ENCODE results near the gene PCBP3. TPM values are rescaled to one million over a fixed set of nuclear protein-coding genes. Genes with fewer than 3 reads are reported as not detected.

The PCBP3 gene
- total RNA-seq, 2 experiments from 2014 or later, result 3.4 to 3.9 TPM

DNA sequence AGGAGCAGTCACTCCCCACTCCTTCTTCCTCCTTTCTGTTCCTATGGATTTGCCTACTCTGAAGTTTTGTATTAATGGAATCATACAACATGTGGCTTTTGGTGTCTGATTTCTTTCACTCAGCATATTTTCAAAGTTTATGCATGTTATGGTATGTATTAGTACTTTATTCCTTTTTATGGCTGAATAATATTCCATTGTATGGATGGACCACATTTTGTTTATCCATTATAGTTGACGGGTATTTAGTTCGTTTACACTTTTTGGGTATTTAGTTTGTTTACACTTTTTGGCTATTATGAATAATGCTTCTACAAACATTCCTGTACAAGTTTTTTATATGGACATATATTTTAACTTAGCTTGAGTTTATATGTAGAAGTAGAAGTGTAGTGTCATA lies 113.1 kb downstream of the PCBP3 start:
- Mint-ChIP-seq H3K4me1 (no peaks in the 10 kb centered on the region), H3K27ac (no peak overlapping the region), H3K9me3 (peaks cover 3% of the 10 kb centered on the region), H3K27me3 (peaks cover 10% of the 10 kb centered on the region), H3K36me3 (ENCODE audit: low read depth) (no peaks in the 10 kb centered on the region), H3K4me3 (no peak overlapping the region)
- CTCF ChIA-PET, result no interaction called here
- no peak for DNase-seq
- POLR2A ChIA-PET, result no interaction called here

GRCh38 chr21:45761704-45762103 lies 118.2 kb downstream of the PCBP3 start:
- Mint-ChIP-seq H3K9me3 (no peaks in the 10 kb centered on the region), H3K36me3 (ENCODE audit: low read depth) (no peaks in the 10 kb centered on the region), H3K27me3 (no peaks in the 10 kb centered on the region), H3K4me3 (no peak overlapping the region), H3K27ac (no peak overlapping the region), H3K4me1 (peaks cover 5% of the 10 kb centered on the region)
- DNase-seq, result no peak
- ChIA-PET CTCF (no interaction called here), POLR2A (no interaction called here)

DNA sequence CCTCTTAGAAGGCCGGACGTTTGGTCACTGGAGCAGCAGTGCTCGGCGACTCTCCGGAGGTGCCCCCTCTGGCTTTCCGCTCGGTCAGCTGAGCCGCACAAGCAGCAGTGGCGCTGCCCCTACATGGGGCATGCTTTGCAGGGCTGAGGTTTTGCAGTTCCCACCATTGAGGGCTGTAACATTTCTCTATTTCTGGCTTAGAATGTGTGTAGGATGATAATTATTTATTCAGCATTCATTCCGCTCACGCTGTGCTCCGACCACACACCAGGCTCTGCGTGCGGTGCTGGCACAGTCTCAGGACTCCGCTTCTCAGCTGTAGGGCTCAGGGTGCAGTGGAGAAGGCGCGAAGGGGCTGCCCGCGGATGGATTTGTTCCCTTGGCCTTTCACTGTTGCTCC lies 119.5 kb downstream of the PCBP3 start:
- H3K9me3 Mint-ChIP-seq, result no peaks in the 10 kb centered on the region
- H3K4me3 Mint-ChIP-seq, result no peak overlapping the region
- POLR2A ChIA-PET, result no interaction called here
- peaks cover 19% of the 10 kb centered on the region for H3K4me1 Mint-ChIP-seq
- peaks cover 5% of the 10 kb centered on the region for H3K36me3 Mint-ChIP-seq (ENCODE audit: low read depth)
- no peak overlapping the region for H3K27ac Mint-ChIP-seq
- CTCF ChIA-PET, result no interaction called here
- H3K27me3 Mint-ChIP-seq, result no peaks in the 10 kb centered on the region
- DNase-seq, result no peak

- Mint-ChIP-seq H3K27ac (no peak overlapping the region), H3K4me1 (peaks cover 23% of the 10 kb centered on the region), H3K9me3 (no peaks in the 10 kb centered on the region), H3K4me3 (no peak overlapping the region), H3K27me3 (no peaks in the 10 kb centered on the region), H3K36me3 (ENCODE audit: low read depth) (peaks cover 5% of the 10 kb centered on the region)
- ChIA-PET POLR2A (no interaction called here), CTCF (no interaction called here)
- no peak for DNase-seq
Observed at GRCh38 chr21:45763506-45763905, 120.0 kb downstream of the PCBP3 start.

- ChIA-PET CTCF (no interaction called here), POLR2A (no interaction called here)
- no peak for DNase-seq
- no peaks in the 10 kb centered on the region for H3K9me3 Mint-ChIP-seq
- no peaks in the 10 kb centered on the region for H3K27me3 Mint-ChIP-seq
- H3K27ac Mint-ChIP-seq, result peak overlapping the region; percentile 42
- H3K4me3 Mint-ChIP-seq, result no peak overlapping the region
- peaks cover 5% of the 10 kb centered on the region for H3K36me3 Mint-ChIP-seq (ENCODE audit: low read depth)
- peaks cover 31% of the 10 kb centered on the region for H3K4me1 Mint-ChIP-seq
Observed at GRCh38 chr21:45764792-45765191, 121.3 kb downstream of the PCBP3 start.

GRCh38 chr21:45765375-45765774 lies 121.8 kb downstream of the PCBP3 start:
- ChIA-PET POLR2A (no interaction called here), CTCF (no interaction called here)
- no peaks in the 10 kb centered on the region for H3K27me3 Mint-ChIP-seq
- H3K4me3 Mint-ChIP-seq, result no peak overlapping the region
- peaks cover 31% of the 10 kb centered on the region for H3K4me1 Mint-ChIP-seq
- DNase-seq, result no peak
- no peaks in the 10 kb centered on the region for H3K9me3 Mint-ChIP-seq
- H3K27ac Mint-ChIP-seq, result no peak overlapping the region
- peaks cover 5% of the 10 kb centered on the region for H3K36me3 Mint-ChIP-seq (ENCODE audit: low read depth)

- DNase-seq, result no peak
- ChIA-PET POLR2A (no interaction called here), CTCF (no interaction called here)
- Mint-ChIP-seq H3K4me1 (peaks cover 31% of the 10 kb centered on the region), H3K27ac (no peak overlapping the region), H3K4me3 (no peak overlapping the region), H3K27me3 (no peaks in the 10 kb centered on the region), H3K36me3 (ENCODE audit: low read depth) (peaks cover 5% of the 10 kb centered on the region), H3K9me3 (no peaks in the 10 kb centered on the region)
Observed at GRCh38 chr21:45766055-45766454, 122.5 kb downstream of the PCBP3 start.

GRCh38 chr21:45766501-45766900 lies 123.0 kb downstream of the PCBP3 start:
- H3K27me3 Mint-ChIP-seq, result no peaks in the 10 kb centered on the region
- H3K27ac Mint-ChIP-seq, result peak overlapping the region; percentile 74
- DNase-seq, result no peak
- ChIA-PET CTCF (no interaction called here), POLR2A (no interaction called here)
- H3K4me3 Mint-ChIP-seq, result no peak overlapping the region
- no peaks in the 10 kb centered on the region for H3K9me3 Mint-ChIP-seq
- H3K4me1 Mint-ChIP-seq, result peaks cover 31% of the 10 kb centered on the region
- peaks cover 5% of the 10 kb centered on the region for H3K36me3 Mint-ChIP-seq (ENCODE audit: low read depth)

DNA sequence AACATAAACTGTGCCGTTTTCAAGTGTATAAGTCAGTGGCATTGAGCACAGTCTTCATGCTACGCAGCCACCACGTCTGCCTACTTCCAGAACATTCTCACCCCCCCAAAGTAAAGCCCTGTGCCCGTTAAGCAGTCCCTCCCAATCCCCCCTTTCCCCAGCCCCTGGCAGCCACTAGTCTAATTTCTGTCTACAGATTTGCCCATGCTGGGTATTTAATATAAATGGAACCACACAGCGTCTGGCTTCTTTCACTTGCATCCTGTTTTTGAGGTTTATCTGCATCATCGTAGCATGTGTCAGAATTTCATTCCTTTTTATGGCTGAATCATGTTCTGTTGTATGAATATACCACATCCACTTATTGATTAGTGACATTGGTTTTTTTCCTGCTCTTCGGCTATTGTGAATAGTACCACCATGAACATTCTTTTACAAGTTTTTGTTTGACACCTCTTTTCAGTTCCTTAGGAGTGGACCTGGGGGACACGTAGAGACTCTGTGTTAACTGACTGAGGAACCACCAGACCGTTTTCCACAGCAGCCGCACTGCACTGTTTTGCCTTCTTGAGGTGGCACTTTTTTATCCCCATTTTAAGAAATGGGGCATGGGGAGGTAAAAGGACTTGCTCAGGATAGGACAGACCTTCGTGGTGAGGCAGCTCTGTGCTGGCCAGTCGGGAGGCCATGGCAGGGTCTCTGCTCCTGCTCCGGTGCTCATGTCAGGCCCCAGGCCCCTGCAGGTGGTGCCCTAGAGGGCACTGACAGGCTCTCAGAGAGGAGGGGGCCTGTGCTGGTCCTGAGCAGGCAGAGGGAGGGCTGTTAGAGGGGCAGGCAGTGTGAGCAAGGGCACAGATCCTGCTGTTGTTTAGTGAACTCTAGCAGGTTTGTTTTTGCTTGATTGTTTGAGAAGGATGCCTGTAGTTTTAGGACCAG lies 123.8 kb downstream of the PCBP3 start:
- ChIA-PET CTCF (no interaction called here), POLR2A (no interaction called here)
- peak overlapping the region; percentile 74 for H3K27ac Mint-ChIP-seq
- peaks cover 5% of the 10 kb centered on the region for H3K36me3 Mint-ChIP-seq (ENCODE audit: low read depth)
- no peaks in the 10 kb centered on the region for H3K27me3 Mint-ChIP-seq
- H3K9me3 Mint-ChIP-seq, result no peaks in the 10 kb centered on the region
- H3K4me3 Mint-ChIP-seq, result peak overlapping the region; percentile 0
- DNase-seq, result no peak
- peaks cover 31% of the 10 kb centered on the region for H3K4me1 Mint-ChIP-seq

DNA sequence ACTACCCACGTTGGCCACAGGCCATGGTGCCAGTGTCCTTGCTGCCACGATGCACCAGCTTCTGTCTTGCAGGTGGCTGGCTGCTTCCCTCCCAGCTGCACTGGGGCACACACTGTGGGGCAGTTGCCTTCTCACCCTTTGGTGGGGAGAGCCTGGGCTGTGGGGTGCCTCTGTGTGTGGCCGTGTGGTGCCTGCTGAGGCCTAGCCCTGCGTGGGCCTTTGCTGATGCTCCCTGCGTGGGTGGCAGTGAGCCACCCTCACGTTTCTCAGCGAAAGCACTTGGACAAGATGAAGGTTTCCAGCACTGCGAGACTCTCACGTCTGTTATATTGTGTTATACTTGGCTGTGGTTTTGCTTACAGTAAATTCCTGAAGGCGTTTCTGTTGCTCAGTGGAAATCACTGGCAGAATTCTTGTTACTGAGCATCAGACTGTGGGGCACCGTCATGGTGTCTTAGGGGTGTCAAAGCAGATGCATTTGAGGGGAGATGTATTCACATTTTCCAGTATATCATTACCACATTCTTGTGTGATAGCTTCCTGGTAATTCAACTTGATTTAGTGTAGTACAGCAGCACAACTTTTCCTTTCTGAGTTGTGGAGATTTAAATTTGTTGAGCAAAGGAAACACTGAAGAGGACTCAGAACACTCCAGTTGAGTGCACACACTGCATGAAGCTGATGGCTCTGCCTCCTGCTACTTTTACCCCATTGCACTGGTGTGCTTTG lies 124.7 kb downstream of the PCBP3 start:
- peak overlapping the region; percentile 45 for H3K27ac Mint-ChIP-seq
- peaks cover 5% of the 10 kb centered on the region for H3K36me3 Mint-ChIP-seq (ENCODE audit: low read depth)
- ChIA-PET CTCF (no interaction called here), POLR2A (interaction anchor here (1.0 kb wide), 1 partner anchor 147 kb away, joined by 4 read pairs; no protein-coding TSS in a partner anchor)
- no peak overlapping the region for H3K4me3 Mint-ChIP-seq
- no peaks in the 10 kb centered on the region for H3K27me3 Mint-ChIP-seq
- peaks cover 31% of the 10 kb centered on the region for H3K4me1 Mint-ChIP-seq
- no peak for DNase-seq
- H3K9me3 Mint-ChIP-seq, result no peaks in the 10 kb centered on the region

- no peak for DNase-seq
- no peaks in the 10 kb centered on the region for H3K9me3 Mint-ChIP-seq
- no peaks in the 10 kb centered on the region for H3K27me3 Mint-ChIP-seq
- ChIA-PET POLR2A (interaction anchor here (1.0 kb wide), 1 partner anchor 148 kb away, joined by 4 read pairs; no protein-coding TSS in a partner anchor), CTCF (no interaction called here)
- peaks cover 31% of the 10 kb centered on the region for H3K4me1 Mint-ChIP-seq
- H3K36me3 Mint-ChIP-seq (ENCODE audit: low read depth), result peaks cover 5% of the 10 kb centered on the region
- H3K4me3 Mint-ChIP-seq, result no peak overlapping the region
- no peak overlapping the region for H3K27ac Mint-ChIP-seq
Observed at GRCh38 chr21:45768740-45769048, 125.2 kb downstream of the PCBP3 start.

GRCh38 chr21:45769294-45769693 lies 125.8 kb downstream of the PCBP3 start:
- no peaks in the 10 kb centered on the region for H3K9me3 Mint-ChIP-seq
- no peaks in the 10 kb centered on the region for H3K27me3 Mint-ChIP-seq
- ChIA-PET CTCF (no interaction called here), POLR2A (interaction anchor here (1.0 kb wide), 1 partner anchor 148 kb away, joined by 4 read pairs; no protein-coding TSS in a partner anchor)
- H3K27ac Mint-ChIP-seq, result peak overlapping the region; percentile 17
- peaks cover 31% of the 10 kb centered on the region for H3K4me1 Mint-ChIP-seq
- H3K4me3 Mint-ChIP-seq, result no peak overlapping the region
- DNase-seq, result no peak
- peaks cover 5% of the 10 kb centered on the region for H3K36me3 Mint-ChIP-seq (ENCODE audit: low read depth)

- DNase-seq, result no peak
- Mint-ChIP-seq H3K27me3 (peaks cover 4% of the 10 kb centered on the region), H3K9me3 (no peaks in the 10 kb centered on the region), H3K36me3 (ENCODE audit: low read depth) (peaks cover 5% of the 10 kb centered on the region), H3K4me3 (no peak overlapping the region), H3K4me1 (peaks cover 31% of the 10 kb centered on the region), H3K27ac (no peak overlapping the region)
- ChIA-PET CTCF (no interaction called here), POLR2A (no interaction called here)
Observed at GRCh38 chr21:45769896-45770295, 126.4 kb downstream of the PCBP3 start.

DNA sequence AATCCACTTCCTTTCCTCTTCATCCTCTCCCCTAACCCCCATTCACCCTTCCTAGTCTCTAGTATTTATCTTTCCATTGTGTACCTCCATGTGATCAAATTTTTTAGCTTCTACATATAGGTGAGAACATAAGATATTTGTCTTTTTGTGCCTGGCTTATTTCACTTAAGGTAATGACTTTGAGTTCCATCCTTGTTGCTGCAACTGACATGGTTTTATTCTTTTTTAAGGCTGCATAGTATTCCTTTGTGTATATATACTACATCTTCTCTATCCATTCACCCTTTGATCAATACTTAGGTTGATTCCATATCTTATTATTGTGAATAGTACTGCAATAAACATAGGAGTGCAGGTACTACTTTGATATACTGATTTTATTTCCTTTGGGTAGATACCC lies 128.7 kb downstream of the PCBP3 start:
- Mint-ChIP-seq H3K9me3 (peaks cover 5% of the 10 kb centered on the region), H3K36me3 (ENCODE audit: low read depth) (peaks cover 7% of the 10 kb centered on the region), H3K27me3 (peaks cover 20% of the 10 kb centered on the region), H3K4me3 (no peak overlapping the region), H3K27ac (no peak overlapping the region), H3K4me1 (peaks cover 21% of the 10 kb centered on the region)
- ChIA-PET POLR2A (no interaction called here), CTCF (interaction anchor here (2.0 kb wide), 1 partner anchor 11 kb away, joined by 4 read pairs; no protein-coding TSS in a partner anchor)
- no peak for DNase-seq
